Breast epithelium (tissue), 4 donors: ENCODE results near the gene NBEAL2. TPM values are rescaled to one million over a fixed set of nuclear protein-coding genes. Genes with fewer than 3 reads are reported as not detected.
A peak's percentile ranks its signal among the peaks of the same experiment; 100 is the strongest.

Source experiments
- DNase-seq, 2 donors: peaks; one replicate each; pipeline ENCODE4 v3.0.0-alpha.2; 2019; ENCODE audit warnings: low spot score in 2 of 2
- H3K27ac ChIP-seq, 2 donors: fragments of 200-600 bp; sonication (generic) in 1 of 2; one replicate each; pipeline ENCODE4 v1.5.1; 2016 to 2019; ENCODE audit warnings: mild to moderate bottlenecking in 1 of 2
- H3K27me3 ChIP-seq, 2 donors: fragments of 200-600 bp; sonication (generic) in 1 of 2; one replicate each; pipeline versions ENCODE4 v1.5.1 to v1.6.0; 2017 to 2019; ENCODE audit warnings: control low read depth in 1 of 2, mild to moderate bottlenecking in 1 of 2
- H3K36me3 ChIP-seq: fragments of 200-600 bp; one replicate; pipeline ENCODE4 v1.5.1; 2019
- H3K4me1 ChIP-seq, 2 donors: fragments of 200-600 bp; sonication (generic); one replicate each; pipeline ENCODE4 v1.5.1; 2016 to 2019; ENCODE audit warnings: control low read depth in 1 of 2
- H3K4me3 ChIP-seq, 3 donors: fragments of 200-600 bp; sonication (generic); 1 replicate in 2 of 3; 2 replicates in 1 of 3; pipeline ENCODE4 v1.5.1; 2016 to 2019; ENCODE audit warnings: mild to moderate bottlenecking in 3 of 3, moderate library complexity in 2 of 3
- H3K9me3 ChIP-seq, 2 donors: fragments of 200-600 bp; sonication (generic) in 1 of 2; one replicate each; pipeline ENCODE4 v1.5.1; 2016 to 2019; ENCODE audit warnings: control low read depth in 1 of 2
- CTCF ChIP-seq, 3 donors: fragments of 450-650 bp; IDR thresholded peaks; one replicate each; pipeline ENCODE4 v1.5.1; 2016 to 2017; ENCODE audit warnings: antibody characterized with exemption in 3 of 3, mild to moderate bottlenecking in 3 of 3, moderate library complexity in 3 of 3
- POLR2A ChIP-seq: fragments of 450-650 bp; IDR thresholded peaks from one replicate; pipeline ENCODE4 v1.6.1; 2016; ENCODE audit warnings: antibody characterized with exemption, mild to moderate bottlenecking, moderate library complexity
- POLR2AphosphoS5 ChIP-seq, 3 donors: sonication (generic); formaldehyde crosslinking; IDR thresholded peaks; one replicate each; pipeline ENCODE4 v1.6.1; 2017; ENCODE audit warnings: antibody characterized with exemption in 3 of 3
- intact Hi-C: fragments of 100-400 bp; cut with DNase I; formaldehyde crosslinking; loops from one replicate; pipeline ENCODE4 v1.15.1; 2023; ENCODE audit warnings: low total_unique reads
- total RNA-seq, 3 donors: library from RNA; depleted of rRNA; stranded (reverse); fragments of >200 nt; gene quantifications; one replicate each; pipeline ENCODE4 v1.1.0, GENCODE V29; 2016

Gene NBEAL2
- total RNA-seq, 3 donors from 2014 or later = 16.8 to 58.3 (median 54.4) TPM

- TF ChIP-seq CTCF (IDR thresholded peaks at IDR 0.05) (no peak), POLR2A (no peak), POLR2AphosphoS5 (IDR thresholded peaks at IDR 0.05) (no peak)
- Histone ChIP-seq H3K27ac (peak overlapping the region; percentile 84 to 90), H3K36me3 (no peaks in the 10 kb centered on the region), H3K9me3 (no peaks in the 10 kb centered on the region), H3K4me3 (peak overlapping the region; percentile 63 to 73 (median 71)), H3K27me3 (no peaks in the 10 kb centered on the region), H3K4me1 (peaks cover 8 to 19% of the 10 kb centered on the region in 2 donors)
- intact Hi-C loops = loop anchor here (5.0 kb wide), 2 partner anchors 98 to 1187 kb away; no protein-coding TSS in a partner anchor
- no peak for DNase-seq
Measured at GRCh38 chr3:46979958-46980497, 562 bp downstream of the NBEAL2 start.

- peak; percentile 58 to 76 for DNase-seq
- Histone ChIP-seq H3K27ac (peak overlapping the region; percentile 84 to 90), H3K4me3 (peak overlapping the region in 2 of 3 donors; percentile 29 to 73), H3K4me1 (peaks cover 8 to 19% of the 10 kb centered on the region in 2 donors), H3K36me3 (no peaks in the 10 kb centered on the region), H3K9me3 (no peaks in the 10 kb centered on the region), H3K27me3 (no peaks in the 10 kb centered on the region)
- intact Hi-C loops = loop anchor here (5.0 kb wide), 2 partner anchors 100 to 1185 kb away; no protein-coding TSS in a partner anchor
- TF ChIP-seq POLR2AphosphoS5 (IDR thresholded peaks at IDR 0.05) (no peak), POLR2A (no peak), CTCF (IDR thresholded peaks at IDR 0.05) (no peak)
Measured at GRCh38 chr3:46981932-46982471, 2.5 kb downstream of the NBEAL2 start.

GRCh38 chr3:46982546-46982945 lies 3.1 kb downstream of the NBEAL2 start:
- no peaks in the 10 kb centered on the region for H3K9me3 ChIP-seq

GRCh38 chr3:46984591-46985459 lies 5.4 kb downstream of the NBEAL2 start:
- H3K27ac ChIP-seq = no peak overlapping the region
- DNase-seq = no peak

More at GRCh38 chr3:46982546-46982945, 3.1 kb downstream of the NBEAL2 start:
- no peaks in the 10 kb centered on the region for H3K36me3 ChIP-seq
- intact Hi-C loops = loop anchor here (5.0 kb wide), 2 partner anchors 100 to 1185 kb away; no protein-coding TSS in a partner anchor
- no peaks in the 10 kb centered on the region for H3K27me3 ChIP-seq
- peak overlapping the region in 2 of 3 donors; percentile 29 to 73 for H3K4me3 ChIP-seq
- H3K27ac ChIP-seq = peak overlapping the region; percentile 84 to 90
- TF ChIP-seq POLR2A (no peak), CTCF (IDR thresholded peaks at IDR 0.05) (no peak), POLR2AphosphoS5 (IDR thresholded peaks at IDR 0.05) (no peak)
- DNase-seq = no peak
- peaks cover 8 to 19% of the 10 kb centered on the region in 2 donors for H3K4me1 ChIP-seq

More at GRCh38 chr3:46984591-46985459, 5.4 kb downstream of the NBEAL2 start:
- Histone ChIP-seq H3K9me3 (no peaks in the 10 kb centered on the region), H3K36me3 (no peaks in the 10 kb centered on the region), H3K27me3 (no peaks in the 10 kb centered on the region), H3K4me3 (no peak overlapping the region), H3K4me1 (peaks cover 8 to 19% of the 10 kb centered on the region in 2 donors)
- intact Hi-C loops = loop anchor here (5.0 kb wide), 2 partner anchors 103 to 1182 kb away; no protein-coding TSS in a partner anchor
- TF ChIP-seq POLR2A = no peak
- no peak for TF ChIP-seq POLR2AphosphoS5 (IDR thresholded peaks at IDR 0.05)
- no peak for TF ChIP-seq CTCF (IDR thresholded peaks at IDR 0.05)
